K562 (cell line): ENCODE measurements around the gene FKBP3. TPM values are rescaled to one million over a fixed set of nuclear protein-coding genes. Genes with fewer than 3 reads are reported as not detected.
A peak's percentile ranks its signal among the peaks of the same experiment; 100 is the strongest.

ENCODE experiments used
- BHLHE40 ChIP-seq: IDR thresholded peaks from 2 replicates; pipeline ENCODE4 v1.6.1; 2011; ENCODE audit warnings: low read length, improper control_type of control experiment
- C11orf30 ChIP-seq: fragments of 450-650 bp; IDR thresholded peaks from 2 replicates; pipeline ENCODE4 v1.6.1; 2016; ENCODE audit warnings: low read depth, mild to moderate bottlenecking
- CREBBP ChIP-seq: IDR thresholded peaks from one replicate; pipeline ENCODE4 v1.6.1; 2012; ENCODE audit warnings: low read depth, mild to moderate bottlenecking, control low read depth, inconsistent platforms, low read length
- EGR1 ChIP-seq: fragments of 450-650 bp; conservative IDR thresholded peaks from 2 replicates; pipeline ENCODE4 v1.6.1; 2017; ENCODE audit warnings: mild to moderate bottlenecking
- FOXK1 ChIP-seq: sonication (generic); formaldehyde crosslinking; IDR thresholded peaks from 2 replicates; pipeline ENCODE4 v1.8.0; 2022; ENCODE audit warnings: missing genetic modification reagents, mild to moderate bottlenecking, borderline replicate concordance
- L3MBTL2 ChIP-seq: fragments of 450-650 bp; IDR thresholded peaks from 2 replicates; pipeline ENCODE4 v1.6.1; 2016; ENCODE audit warnings: mild to moderate bottlenecking, moderate library complexity
- MGA ChIP-seq: fragments of 450-650 bp; IDR thresholded peaks from 2 replicates; pipeline ENCODE4 v1.6.1; 2016; ENCODE audit warnings: mild to moderate bottlenecking, moderate library complexity
- PCBP2 ChIP-seq: fragments of 200-400 bp; formaldehyde crosslinking; IDR thresholded peaks from 2 replicates; pipeline ENCODE4 v1.6.1; 2018; ENCODE audit warnings: low read length, low read depth, mild to moderate bottlenecking, moderate library complexity; ENCODE audit not compliant: poor library complexity, severe bottlenecking
- POLR2AphosphoS5 ChIP-seq: IDR thresholded peaks from 2 replicates; pipeline ENCODE4 v1.6.1; 2011; ENCODE audit warnings: mild to moderate bottlenecking, low read depth, low read length, moderate library complexity; ENCODE audit not compliant: control insufficient read depth, insufficient read depth
- RAD51 ChIP-seq: fragments of 450-650 bp; IDR thresholded peaks from 2 replicates; pipeline ENCODE4 v1.7.1; 2016; ENCODE audit warnings: low read depth, mild to moderate bottlenecking, borderline replicate concordance
- SIN3A ChIP-seq, 2 experiments: fragments of 150-350 bp in 1 of 2; IDR thresholded peaks; 2 replicates each; pipeline ENCODE4 v1.6.1; 2011 to 2016; ENCODE audit warnings: borderline replicate concordance in 2 of 2, low read depth in 2 of 2, low read length in 2 of 2, mild to moderate bottlenecking in 2 of 2, moderate library complexity in 2 of 2; ENCODE audit not compliant: control insufficient read depth in 1 of 2
- SREBF1 ChIP-seq: fragments of 150-350 bp; IDR thresholded peaks from 2 replicates; pipeline ENCODE4 v1.6.1; 2014; ENCODE audit warnings: antibody characterized with exemption, low read depth, low read length, borderline replicate concordance
- SRF ChIP-seq, 2 experiments: fragments of 250-450, 450-650 bp in 1 of 2; sonication (Bioruptor Pico) in 1 of 2; sonication (generic) in 1 of 2; formaldehyde crosslinking; IDR thresholded peaks; 2 replicates each; pipeline versions ENCODE4 v1.5.0 to v1.5.1; 2020 to 2022; ENCODE audit warnings: mild to moderate bottlenecking in 1 of 2, missing genetic modification reagents in 1 of 2
- TAF15 ChIP-seq: fragments of 200-400 bp; formaldehyde crosslinking; IDR thresholded peaks from 2 replicates; pipeline ENCODE4 v1.6.1; 2017; ENCODE audit warnings: mild to moderate bottlenecking, low read depth, low read length, moderate library complexity
- ZBTB17 ChIP-seq: fragments of 450-650 bp; formaldehyde crosslinking; IDR thresholded peaks from 2 replicates; pipeline ENCODE4 v1.4.0; 2020; ENCODE audit warnings: mild to moderate bottlenecking
- ZNF121 ChIP-seq: sonication (generic); formaldehyde crosslinking; conservative IDR thresholded peaks from 2 replicates; pipeline ENCODE4 v1.8.0; 2022; ENCODE audit warnings: missing genetic modification reagents
- ZNF436 ChIP-seq: fragments of 250-450, 450-650 bp; sonication (Bioruptor Pico); formaldehyde crosslinking; IDR thresholded peaks from 2 replicates; pipeline ENCODE4 v1.7.0; 2020; ENCODE audit warnings: mild to moderate bottlenecking
- polyA plus RNA-seq, 8 experiments: library from polyadenylated mRNA; depleted of rRNA in 4 of 8; stranded (reverse) in 5 of 8; unstranded in 3 of 8; fragments of >200 nt; fragmentation: Nextera tagmentation in 2 of 8; fragmentation: Illumina TruSeq in 1 of 8; extraction: Ambion mirVana in 2 of 8; extraction: Trizol in 1 of 8; gene quantifications; 2 replicates each; pipeline versions ENCODE4 v1.2.1 to v1.2.3, GENCODE V29; 2011 to 2014; ENCODE audit warnings: inconsistent platforms in 1 of 8, missing spikeins in 1 of 8
- total RNA-seq, 7 experiments: library from RNA; depleted of rRNA in 6 of 7; stranded (reverse); fragments of >200 nt in 6 of 7; fragmentation: Illumina TruSeq in 2 of 7; extraction: Trizol in 2 of 7; gene quantifications; 2 replicates each; pipeline versions ENCODE4 v1.2.1 to v1.2.3, GENCODE V29; 2011 to 2021; ENCODE audit warnings: low replicate concordance in 1 of 7

FKBP3 gene
- total and polyA plus RNA-seq, 9 of the 15 experiments (the other 6 are each of a cell fraction or from before 2014, with no cell fraction given), result 43.6 to 107 (median 65.2) TPM

GRCh38 chr14:45083976-45084722 lies 50.1 kb downstream of the FKBP3 start, which contains the start of gene PRPF39 (continued):
- TF ChIP-seq MGA (peak; percentile 52; the same call in 1 of the 2 replicates), EGR1 (peak; percentile 38; the same call in 1 of the 2 replicates), ZNF121 (CRISPR knock-in tag) (no peak), L3MBTL2 (peak; percentile 74), SIN3A (IDR thresholded peaks at IDR 0.05; ENCODE audit: borderline replicate concordance in 2 of 2, control insufficient read depth in 1 of 2, low read depth in 2 of 2, low read length in 2 of 2) (peak in 1 of 2 experiments; percentile 42; a peak in 2 of 4 replicates), POLR2AphosphoS5 (peak; percentile 63), ZBTB17 (CRISPR knock-in tag) (0 out of 2 replicates have a peak, but pooled peaks have one; percentile 41), ZNF436 (CRISPR knock-in tag) (no peak), TAF15 (no peak), SREBF1 (no peak), SRF (CRISPR knock-in tag; IDR thresholded peaks at IDR 0.05) (no peak), CREBBP (no peak), RAD51 (peak; percentile 80), FOXK1 (CRISPR knock-in tag) (no peak), C11orf30 (0 out of 2 replicates have a peak, but pooled peaks have one; percentile 5), PCBP2 (no peak), BHLHE40 (peak; percentile 78)
